ENCODE data around the gene ACER1. TPM values are rescaled to one million over a fixed set of nuclear protein-coding genes. Genes with fewer than 3 reads are reported as not detected.

Gene ACER1
- total and polyA plus RNA-seq, 2 experiments from 2014 or later = not detected

- Mint-ChIP-seq H3K36me3 (ENCODE audit: low read depth) (peaks cover 49% of the 10 kb centered on the region), H3K27me3 (ENCODE audit: insufficient read depth, low read depth, poor library complexity) (peaks cover 8% of the 10 kb centered on the region), H3K27ac (no peak overlapping the region), H3K4me3 (no peak overlapping the region), H3K4me1 (peaks cover 18% of the 10 kb centered on the region), H3K9me3 (peaks cover 3% of the 10 kb centered on the region)
- Histone ChIP-seq H4K20me1 (replicated peaks; ENCODE audit: insufficient read depth) (0 out of 2 replicates have a peak, but pooled peaks cover 3% of the 10 kb centered on the region), H3K79me2 (replicated peaks; ENCODE audit: insufficient read depth) (no peaks in the 10 kb centered on the region), H3K36me3 (ENCODE audit: insufficient read depth) (peaks cover 15% of the 10 kb centered on the region), H3F3A (replicated peaks; ENCODE audit: low read depth) (0 out of 2 replicates have a peak, but pooled peaks cover 4% of the 10 kb centered on the region), H3K27me3 (ENCODE audit: insufficient read depth) (no peaks in the 10 kb centered on the region), H3K4me3 (no peak overlapping the region), H3K4me1 (ENCODE audit: insufficient read depth) (peaks cover 7% of the 10 kb centered on the region; the same call in 1 of the 2 replicates), H3K27ac (ENCODE audit: low read depth) (peak overlapping the region; percentile 78; the same call in 1 of the 2 replicates), H3K9me2 (ENCODE audit: insufficient read depth) (no peaks in the 10 kb centered on the region), H2AFZ (no peak overlapping the region), H3K4me2 (no peak overlapping the region)
- TF ChIP-seq, protein P1, sequence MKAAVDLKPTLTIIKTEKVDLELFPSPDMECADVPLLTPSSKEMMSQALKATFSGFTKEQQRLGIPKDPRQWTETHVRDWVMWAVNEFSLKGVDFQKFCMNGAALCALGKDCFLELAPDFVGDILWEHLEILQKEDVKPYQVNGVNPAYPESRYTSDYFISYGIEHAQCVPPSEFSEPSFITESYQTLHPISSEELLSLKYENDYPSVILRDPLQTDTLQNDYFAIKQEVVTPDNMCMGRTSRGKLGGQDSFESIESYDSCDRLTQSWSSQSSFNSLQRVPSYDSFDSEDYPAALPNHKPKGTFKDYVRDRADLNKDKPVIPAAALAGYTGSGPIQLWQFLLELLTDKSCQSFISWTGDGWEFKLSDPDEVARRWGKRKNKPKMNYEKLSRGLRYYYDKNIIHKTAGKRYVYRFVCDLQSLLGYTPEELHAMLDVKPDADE (IDR thresholded peaks at IDR 0.05) = no peak
- no peak for TF ChIP-seq POLR2AphosphoS5 (IDR thresholded peaks at IDR 0.05; ENCODE audit: low read depth)
- no peak for TF ChIP-seq EZH2phosphoT487 (IDR thresholded peaks at IDR 0.05; ENCODE audit: unreplicated experiment)
- no peak for TF ChIP-seq ZNF114 (CRISPR knock-in tag; IDR thresholded peaks at IDR 0.05)
- TF ChIP-seq CREB1 (CRISPR knock-in tag; IDR thresholded peaks at IDR 0.05; ENCODE audit: low read depth) = no peak
- no peak for TF ChIP-seq JUNB (IDR thresholded peaks at IDR 0.05; ENCODE audit: unreplicated experiment)
- no peak for TF ChIP-seq NANOG (IDR thresholded peaks at IDR 0.05; ENCODE audit: borderline replicate concordance)
- peak; percentile 44 for DNase-seq (ENCODE audit: low spot score)
- no peak for ATAC-seq
These were observed 44.6 kb upstream of the ACER1 start for GRCh38 chr19:6378041-6378440.

DNA sequence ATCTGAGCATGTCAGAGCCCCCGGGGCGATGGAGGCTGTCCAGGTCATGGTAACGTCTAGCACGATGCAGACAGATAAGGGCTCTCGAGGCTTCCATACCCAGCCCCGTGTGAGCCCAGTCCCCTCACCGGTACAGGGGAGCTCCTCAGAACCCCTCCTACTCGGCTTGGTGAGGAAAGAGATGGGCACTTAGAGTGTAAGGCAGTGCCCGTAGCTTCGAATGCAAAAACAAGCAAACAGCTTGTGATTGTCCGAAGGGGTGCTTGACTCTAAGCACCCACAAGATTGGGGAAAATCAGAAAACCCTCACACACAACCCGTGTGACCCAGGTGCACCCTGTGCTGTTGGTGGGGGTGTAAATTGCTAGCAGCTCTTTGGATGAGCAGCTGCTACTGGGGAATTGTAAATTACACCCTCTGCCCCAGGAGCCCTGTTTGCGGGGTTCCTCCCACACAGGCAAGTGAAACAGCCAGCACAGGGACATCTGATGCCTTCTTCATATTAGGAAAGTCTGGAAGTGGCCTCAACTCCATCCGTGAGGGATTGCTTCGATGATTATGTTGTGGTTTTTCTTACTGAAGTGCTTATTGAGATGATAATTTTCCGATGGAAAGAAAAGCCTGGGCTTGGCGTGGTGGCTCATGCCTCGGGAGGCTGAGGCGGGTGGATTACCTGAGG lies 43.2 kb upstream of the ACER1 start:
- peaks cover 12% of the 10 kb centered on the region for H3K27me3 Mint-ChIP-seq (ENCODE audit: insufficient read depth, low read depth, poor library complexity)
- H3K4me1 Mint-ChIP-seq = peaks cover 22% of the 10 kb centered on the region
- Histone ChIP-seq H3K4me1 (ENCODE audit: insufficient read depth) (peaks cover 7% of the 10 kb centered on the region; the same call in 1 of the 2 replicates), H3K79me2 (replicated peaks; ENCODE audit: insufficient read depth) (no peaks in the 10 kb centered on the region), H3K27me3 (ENCODE audit: insufficient read depth) (no peaks in the 10 kb centered on the region), H3K4me2 (no peak overlapping the region), H4K20me1 (replicated peaks; ENCODE audit: insufficient read depth) (0 out of 2 replicates have a peak, but pooled peaks cover 3% of the 10 kb centered on the region), H3K9me2 (ENCODE audit: insufficient read depth) (no peaks in the 10 kb centered on the region), H2AFZ (no peak overlapping the region), H3K27ac (ENCODE audit: low read depth) (0 out of 2 replicates have a peak overlapping the region, but pooled peaks have one; percentile 10), H3K36me3 (ENCODE audit: insufficient read depth) (peaks cover 15% of the 10 kb centered on the region), H3F3A (replicated peaks; ENCODE audit: low read depth) (0 out of 2 replicates have a peak, but pooled peaks cover 4% of the 10 kb centered on the region), H3K4me3 (no peak overlapping the region)
- DNase-seq (ENCODE audit: low spot score) (no peak), ATAC-seq (no peak)
- peaks cover 9% of the 10 kb centered on the region for H3K9me3 Mint-ChIP-seq
- peaks cover 35% of the 10 kb centered on the region for H3K36me3 Mint-ChIP-seq (ENCODE audit: low read depth)
- H3K4me3 Mint-ChIP-seq = no peak overlapping the region
- peak overlapping the region; percentile 52; the same call in 1 of the 2 replicates for H3K27ac Mint-ChIP-seq
- TF ChIP-seq NANOG (IDR thresholded peaks at IDR 0.05; ENCODE audit: borderline replicate concordance) = no peak
- no peak for TF ChIP-seq EZH2phosphoT487 (IDR thresholded peaks at IDR 0.05; ENCODE audit: unreplicated experiment)
- TF ChIP-seq JUNB (IDR thresholded peaks at IDR 0.05; ENCODE audit: unreplicated experiment) = no peak
- TF ChIP-seq, protein P2, sequence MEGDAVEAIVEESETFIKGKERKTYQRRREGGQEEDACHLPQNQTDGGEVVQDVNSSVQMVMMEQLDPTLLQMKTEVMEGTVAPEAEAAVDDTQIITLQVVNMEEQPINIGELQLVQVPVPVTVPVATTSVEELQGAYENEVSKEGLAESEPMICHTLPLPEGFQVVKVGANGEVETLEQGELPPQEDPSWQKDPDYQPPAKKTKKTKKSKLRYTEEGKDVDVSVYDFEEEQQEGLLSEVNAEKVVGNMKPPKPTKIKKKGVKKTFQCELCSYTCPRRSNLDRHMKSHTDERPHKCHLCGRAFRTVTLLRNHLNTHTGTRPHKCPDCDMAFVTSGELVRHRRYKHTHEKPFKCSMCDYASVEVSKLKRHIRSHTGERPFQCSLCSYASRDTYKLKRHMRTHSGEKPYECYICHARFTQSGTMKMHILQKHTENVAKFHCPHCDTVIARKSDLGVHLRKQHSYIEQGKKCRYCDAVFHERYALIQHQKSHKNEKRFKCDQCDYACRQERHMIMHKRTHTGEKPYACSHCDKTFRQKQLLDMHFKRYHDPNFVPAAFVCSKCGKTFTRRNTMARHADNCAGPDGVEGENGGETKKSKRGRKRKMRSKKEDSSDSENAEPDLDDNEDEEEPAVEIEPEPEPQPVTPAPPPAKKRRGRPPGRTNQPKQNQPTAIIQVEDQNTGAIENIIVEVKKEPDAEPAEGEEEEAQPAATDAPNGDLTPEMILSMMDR (conservative IDR thresholded peaks at IDR 0.05; ENCODE audit: low read depth in 2 of 2) = no peak
- TF ChIP-seq EZH2 (IDR thresholded peaks at IDR 0.05; ENCODE audit: low read depth, unreplicated experiment) = no peak
- TF ChIP-seq STAT1 (IDR thresholded peaks at IDR 0.05; ENCODE audit: unreplicated experiment) = no peak
- TF ChIP-seq, protein P1 (IDR thresholded peaks at IDR 0.05) = no peak
- TF ChIP-seq CREB1 (CRISPR knock-in tag; IDR thresholded peaks at IDR 0.05; ENCODE audit: low read depth) = no peak
